Panc1 (cell line): ENCODE data around the gene AFF3. TPM values are rescaled to one million over a fixed set of nuclear protein-coding genes. Genes with fewer than 3 reads are reported as not detected.

ENCODE experiments used
- ATAC-seq: fragments of 200-7000 bp; cut with Tn5 transposase; 2 replicates; pipeline ENCODE4 v1.9.1; 2020; ENCODE audit warnings: mild to moderate bottlenecking, moderate library complexity
- BruUV-seq: library from RNA; stranded (reverse); fragments of 400-500 nt; replicated peaks from 2 replicates; lab custom pipeline; 2021; lab: Mats Ljungman, UMichigan
- CTCF ChIA-PET: fragments of 300-600 bp; sonication (Branson Sonifier 250); formaldehyde crosslinking; loops from one replicate; lab custom pipeline; 2022; ENCODE audit warnings: antibody characterized with exemption; lab: Charles Lee
- POLR2A ChIA-PET: fragments of 300-600 bp; sonication (Branson Sonifier 250); formaldehyde crosslinking; loops from one replicate; lab custom pipeline; 2022; ENCODE audit warnings: antibody characterized with exemption; lab: Charles Lee
- DNase-seq: peaks from one replicate; pipeline ENCODE4 v3.0.0-alpha.2; 2010; ENCODE audit warnings: low read depth, low spot score
- H3K27ac ChIP-seq: 2 replicates; pipeline ENCODE4 v1.5.1; 2011; ENCODE audit warnings: mild to moderate bottlenecking, low read length, inconsistent platforms
- H3K27me3 ChIP-seq: fragments of 200-500 bp; sonication (Bioruptor generic); 2 replicates; pipeline ENCODE4 v1.6.0; 2014; ENCODE audit warnings: low read length, inconsistent platforms; ENCODE audit not compliant: control insufficient read depth, insufficient read depth
- H3K36me3 ChIP-seq: fragments of 200-500 bp; sonication (Bioruptor generic); 2 replicates; pipeline ENCODE4 v1.5.1; 2014; ENCODE audit warnings: inconsistent platforms, mild to moderate bottlenecking, low read length, moderate library complexity; ENCODE audit not compliant: control insufficient read depth, insufficient read depth
- H3K4me1 ChIP-seq: 2 replicates; pipeline ENCODE4 v1.5.1; 2011; ENCODE audit warnings: inconsistent platforms, mild to moderate bottlenecking, low read length, moderate library complexity; ENCODE audit not compliant: control insufficient read depth, insufficient read depth
- H3K4me3 ChIP-seq, 2 experiments: 2 replicates each; pipeline ENCODE4 v1.5.1; 2011 to 2012; ENCODE audit warnings: low read depth in 2 of 2, low read length in 2 of 2, mild to moderate bottlenecking in 2 of 2, inconsistent platforms in 1 of 2, moderate library complexity in 1 of 2
- H3K9me3 ChIP-seq: fragments of 200-500 bp; sonication (Bioruptor generic); 2 replicates; pipeline ENCODE4 v1.5.1; 2014; ENCODE audit warnings: low read depth, mild to moderate bottlenecking, inconsistent platforms, low read length, moderate library complexity; ENCODE audit not compliant: control insufficient read depth, insufficient read depth
- POLR2AphosphoS5 ChIP-seq: IDR thresholded peaks from 2 replicates; pipeline ENCODE4 v1.6.1; 2012; ENCODE audit warnings: mild to moderate bottlenecking, low read depth, low read length, moderate library complexity
- SIN3A ChIP-seq: IDR thresholded peaks from 2 replicates; pipeline ENCODE4 v1.6.1; 2012; ENCODE audit warnings: low read depth, mild to moderate bottlenecking, low read length, moderate library complexity, borderline replicate concordance; ENCODE audit not compliant: insufficient read depth
- TCF7L2 ChIP-seq: IDR thresholded peaks from 2 replicates; pipeline ENCODE4 v1.6.1; 2011; ENCODE audit warnings: mild to moderate bottlenecking, low read depth, low read length, inconsistent platforms
- in situ Hi-C: cut with HindIII; loops from 2 replicates; pipeline ENCODE4 v1.10.0; 2016; ENCODE audit warnings: low sequenced_read_pairs, low pct_unique_long_range_greater_than_20kb
- intact Hi-C: fragments of 100-400 bp; cut with micrococcal nuclease; formaldehyde crosslinking; loops from one replicate; pipeline ENCODE4 v1.10.0; 2022; ENCODE audit not compliant: unreplicated experiment
- total RNA-seq: library from RNA; stranded (reverse); gene quantifications from one replicate; pipeline ENCODE4 v1.2.1, GENCODE V29; 2021; ENCODE audit not compliant: unreplicated experiment
- TF ChIP-seq, protein P1 (sequence below), 2 experiments: IDR thresholded peaks; 2 replicates each; pipeline ENCODE4 v1.6.1; 2011 to 2012; ENCODE audit warnings: low read depth in 2 of 2, control low read depth in 1 of 2, low read length in 1 of 2, mild to moderate bottlenecking in 1 of 2, moderate library complexity in 1 of 2; ENCODE audit not compliant: insufficient read depth in 1 of 2
- TF ChIP-seq, protein P2 (sequence below): fragments of 450-650 bp; IDR thresholded peaks from 2 replicates; pipeline ENCODE4 v1.5.1; 2017; ENCODE audit warnings: mild to moderate bottlenecking

AFF3 gene
- total RNA-seq, 1 experiment from 2014 or later = 2.2 TPM

DNA sequence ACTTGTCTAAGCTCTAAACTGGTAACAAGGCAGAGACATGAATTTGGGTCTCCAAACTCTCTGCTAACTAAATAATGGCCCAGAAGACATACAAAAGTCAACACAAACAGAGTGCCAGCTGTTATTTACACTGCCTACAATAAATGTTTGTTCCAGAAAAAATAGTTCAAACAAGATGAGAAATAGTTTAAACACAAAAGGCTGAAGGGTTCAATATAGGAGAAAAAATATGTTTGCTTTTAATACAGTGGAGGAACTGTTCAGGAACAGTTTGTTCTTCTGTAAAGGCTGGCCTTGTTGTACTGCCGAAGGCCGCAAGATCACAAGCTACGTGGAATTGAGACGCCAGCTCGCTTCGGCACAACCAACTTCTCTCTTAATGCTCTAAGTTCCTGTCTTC is 74.6 kb downstream of the AFF3 start:
- H3K27ac ChIP-seq = no peak overlapping the region
- no peaks in the 10 kb centered on the region for H3K9me3 ChIP-seq
- DNase-seq (no peak), ATAC-seq (no peak)
- in situ Hi-C loops = no loop called here
- H3K27me3 ChIP-seq = peaks cover 14% of the 10 kb centered on the region
- no peaks in the 10 kb centered on the region for H3K36me3 ChIP-seq
- no peak overlapping the region for H3K4me3 ChIP-seq
- no peak for TF ChIP-seq POLR2AphosphoS5
- no peak for TF ChIP-seq TCF7L2
- TF ChIP-seq, protein P1, sequence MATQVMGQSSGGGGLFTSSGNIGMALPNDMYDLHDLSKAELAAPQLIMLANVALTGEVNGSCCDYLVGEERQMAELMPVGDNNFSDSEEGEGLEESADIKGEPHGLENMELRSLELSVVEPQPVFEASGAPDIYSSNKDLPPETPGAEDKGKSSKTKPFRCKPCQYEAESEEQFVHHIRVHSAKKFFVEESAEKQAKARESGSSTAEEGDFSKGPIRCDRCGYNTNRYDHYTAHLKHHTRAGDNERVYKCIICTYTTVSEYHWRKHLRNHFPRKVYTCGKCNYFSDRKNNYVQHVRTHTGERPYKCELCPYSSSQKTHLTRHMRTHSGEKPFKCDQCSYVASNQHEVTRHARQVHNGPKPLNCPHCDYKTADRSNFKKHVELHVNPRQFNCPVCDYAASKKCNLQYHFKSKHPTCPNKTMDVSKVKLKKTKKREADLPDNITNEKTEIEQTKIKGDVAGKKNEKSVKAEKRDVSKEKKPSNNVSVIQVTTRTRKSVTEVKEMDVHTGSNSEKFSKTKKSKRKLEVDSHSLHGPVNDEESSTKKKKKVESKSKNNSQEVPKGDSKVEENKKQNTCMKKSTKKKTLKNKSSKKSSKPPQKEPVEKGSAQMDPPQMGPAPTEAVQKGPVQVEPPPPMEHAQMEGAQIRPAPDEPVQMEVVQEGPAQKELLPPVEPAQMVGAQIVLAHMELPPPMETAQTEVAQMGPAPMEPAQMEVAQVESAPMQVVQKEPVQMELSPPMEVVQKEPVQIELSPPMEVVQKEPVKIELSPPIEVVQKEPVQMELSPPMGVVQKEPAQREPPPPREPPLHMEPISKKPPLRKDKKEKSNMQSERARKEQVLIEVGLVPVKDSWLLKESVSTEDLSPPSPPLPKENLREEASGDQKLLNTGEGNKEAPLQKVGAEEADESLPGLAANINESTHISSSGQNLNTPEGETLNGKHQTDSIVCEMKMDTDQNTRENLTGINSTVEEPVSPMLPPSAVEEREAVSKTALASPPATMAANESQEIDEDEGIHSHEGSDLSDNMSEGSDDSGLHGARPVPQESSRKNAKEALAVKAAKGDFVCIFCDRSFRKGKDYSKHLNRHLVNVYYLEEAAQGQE (IDR thresholded peaks at IDR 0.05; ENCODE audit: insufficient read depth in 1 of 2, low read depth in 2 of 2, low read length in 1 of 2) = no peak
- TF ChIP-seq SIN3A = no peak
- TF ChIP-seq, protein P2, sequence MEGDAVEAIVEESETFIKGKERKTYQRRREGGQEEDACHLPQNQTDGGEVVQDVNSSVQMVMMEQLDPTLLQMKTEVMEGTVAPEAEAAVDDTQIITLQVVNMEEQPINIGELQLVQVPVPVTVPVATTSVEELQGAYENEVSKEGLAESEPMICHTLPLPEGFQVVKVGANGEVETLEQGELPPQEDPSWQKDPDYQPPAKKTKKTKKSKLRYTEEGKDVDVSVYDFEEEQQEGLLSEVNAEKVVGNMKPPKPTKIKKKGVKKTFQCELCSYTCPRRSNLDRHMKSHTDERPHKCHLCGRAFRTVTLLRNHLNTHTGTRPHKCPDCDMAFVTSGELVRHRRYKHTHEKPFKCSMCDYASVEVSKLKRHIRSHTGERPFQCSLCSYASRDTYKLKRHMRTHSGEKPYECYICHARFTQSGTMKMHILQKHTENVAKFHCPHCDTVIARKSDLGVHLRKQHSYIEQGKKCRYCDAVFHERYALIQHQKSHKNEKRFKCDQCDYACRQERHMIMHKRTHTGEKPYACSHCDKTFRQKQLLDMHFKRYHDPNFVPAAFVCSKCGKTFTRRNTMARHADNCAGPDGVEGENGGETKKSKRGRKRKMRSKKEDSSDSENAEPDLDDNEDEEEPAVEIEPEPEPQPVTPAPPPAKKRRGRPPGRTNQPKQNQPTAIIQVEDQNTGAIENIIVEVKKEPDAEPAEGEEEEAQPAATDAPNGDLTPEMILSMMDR = no peak
- no TSS peak for BruUV-seq
- ChIA-PET POLR2A (no interaction called here), CTCF (no interaction called here)
- no peaks in the 10 kb centered on the region for H3K4me1 ChIP-seq
- intact Hi-C loops = no loop called here

- CTCF ChIA-PET = no interaction called here
- TF ChIP-seq POLR2AphosphoS5 = no peak
- no peak for TF ChIP-seq TCF7L2
- TF ChIP-seq, protein P1 (IDR thresholded peaks at IDR 0.05; ENCODE audit: insufficient read depth in 1 of 2, low read depth in 2 of 2, low read length in 1 of 2) = no peak
- TF ChIP-seq SIN3A = no peak
- TF ChIP-seq, protein P2 = no peak
- intact Hi-C loops (no loop called here), in situ Hi-C loops (no loop called here)
- POLR2A ChIA-PET = no interaction called here
- no peak for ATAC-seq
- H3K4me1 ChIP-seq = no peaks in the 10 kb centered on the region
- DNase-seq = no peak
- H3K27me3 ChIP-seq = peaks cover 14% of the 10 kb centered on the region
- no TSS peak for BruUV-seq
- H3K4me3 ChIP-seq = no peak overlapping the region
- no peak overlapping the region for H3K27ac ChIP-seq
- no peaks in the 10 kb centered on the region for H3K36me3 ChIP-seq
- H3K9me3 ChIP-seq = no peaks in the 10 kb centered on the region
Observed at GRCh38 chr2:100066856-100067255, 75.5 kb downstream of the AFF3 start.
